ENCODE measurements around the gene LOXL3.

Gene LOXL3

DNA sequence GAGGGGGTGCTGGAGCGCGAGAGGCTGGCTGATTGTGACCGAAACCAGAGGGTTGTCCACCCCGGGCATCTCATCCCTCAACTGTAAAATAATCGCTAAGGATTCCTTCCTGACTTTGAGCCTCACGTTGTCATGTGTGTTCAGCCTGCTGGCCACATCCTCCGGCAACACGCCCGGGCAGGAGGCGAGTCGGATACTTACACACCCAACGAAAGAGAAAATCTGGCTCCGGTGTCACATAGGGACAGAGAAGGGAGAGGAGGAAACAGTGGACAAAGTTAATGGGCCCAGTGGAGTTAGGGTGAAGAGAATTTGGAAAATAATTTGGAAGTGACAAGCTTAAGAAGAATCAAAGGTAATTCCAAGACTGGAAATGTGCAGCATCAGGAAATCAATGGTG, 37.1 kb downstream of the LOXL3 start:
- H3K4me3 ChIP-seq (ENCODE audit: low read depth, low read length) = no peak overlapping the region; the same call in 1 of the 2 replicates
- DNase-seq (ENCODE audit: low read depth) = no peak
- TF ChIP-seq, protein P1, sequence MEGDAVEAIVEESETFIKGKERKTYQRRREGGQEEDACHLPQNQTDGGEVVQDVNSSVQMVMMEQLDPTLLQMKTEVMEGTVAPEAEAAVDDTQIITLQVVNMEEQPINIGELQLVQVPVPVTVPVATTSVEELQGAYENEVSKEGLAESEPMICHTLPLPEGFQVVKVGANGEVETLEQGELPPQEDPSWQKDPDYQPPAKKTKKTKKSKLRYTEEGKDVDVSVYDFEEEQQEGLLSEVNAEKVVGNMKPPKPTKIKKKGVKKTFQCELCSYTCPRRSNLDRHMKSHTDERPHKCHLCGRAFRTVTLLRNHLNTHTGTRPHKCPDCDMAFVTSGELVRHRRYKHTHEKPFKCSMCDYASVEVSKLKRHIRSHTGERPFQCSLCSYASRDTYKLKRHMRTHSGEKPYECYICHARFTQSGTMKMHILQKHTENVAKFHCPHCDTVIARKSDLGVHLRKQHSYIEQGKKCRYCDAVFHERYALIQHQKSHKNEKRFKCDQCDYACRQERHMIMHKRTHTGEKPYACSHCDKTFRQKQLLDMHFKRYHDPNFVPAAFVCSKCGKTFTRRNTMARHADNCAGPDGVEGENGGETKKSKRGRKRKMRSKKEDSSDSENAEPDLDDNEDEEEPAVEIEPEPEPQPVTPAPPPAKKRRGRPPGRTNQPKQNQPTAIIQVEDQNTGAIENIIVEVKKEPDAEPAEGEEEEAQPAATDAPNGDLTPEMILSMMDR (IDR thresholded peaks at IDR 0.05; ENCODE audit: low read depth, low read length, missing control alignments) = no peak

GRCh38 chr2:74515981-74516633, 37.6 kb downstream of the LOXL3 start:
- TF ChIP-seq, protein P1 (IDR thresholded peaks at IDR 0.05; ENCODE audit: low read depth, low read length, missing control alignments) = no peak
- peak overlapping the region; percentile 37 for H3K4me3 ChIP-seq (ENCODE audit: low read depth, low read length)

DNA sequence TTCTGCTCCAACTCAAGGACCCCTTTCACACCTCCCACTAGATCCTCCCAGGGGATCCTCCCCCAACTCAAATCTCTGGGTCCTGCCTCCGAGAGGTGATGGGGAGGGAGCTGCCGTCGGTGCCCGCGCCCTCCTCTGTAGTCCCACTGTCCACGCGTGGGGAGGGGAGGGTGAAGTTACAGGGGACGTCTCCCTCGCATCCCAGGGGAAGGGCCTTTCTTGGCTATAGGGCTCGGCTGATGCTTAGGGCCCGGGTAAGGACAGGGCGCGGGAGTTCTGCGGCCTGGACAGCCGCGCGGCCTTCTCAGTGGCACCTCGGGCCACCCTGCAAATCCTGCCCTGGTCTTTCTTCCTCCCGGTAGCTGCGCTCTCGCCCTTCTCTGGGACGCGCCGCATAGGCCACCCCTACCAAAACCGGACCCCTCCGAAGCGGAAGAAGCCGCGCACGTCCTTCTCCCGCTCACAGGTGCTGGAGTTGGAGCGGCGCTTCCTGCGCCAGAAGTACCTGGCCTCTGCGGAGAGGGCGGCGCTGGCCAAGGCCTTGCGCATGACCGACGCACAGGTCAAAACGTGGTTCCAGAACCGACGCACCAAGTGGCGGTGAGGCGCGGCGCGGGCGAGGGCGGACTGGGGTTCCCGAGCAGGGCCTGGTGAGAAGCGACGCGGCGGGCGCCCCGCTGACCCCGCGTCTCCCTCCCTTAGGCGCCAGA, 38.3 kb downstream of the LOXL3 start:
- TF ChIP-seq, protein P1 (IDR thresholded peaks at IDR 0.05; ENCODE audit: low read depth, low read length, missing control alignments) = no peak
- H3K4me3 ChIP-seq (ENCODE audit: low read depth, low read length) = peak overlapping the region; percentile 37
- no peak for DNase-seq (ENCODE audit: low read depth)

More at GRCh38 chr2:74515981-74516633, 37.6 kb downstream of the LOXL3 start:
- peak; percentile 30 for DNase-seq (ENCODE audit: low read depth)

DNA sequence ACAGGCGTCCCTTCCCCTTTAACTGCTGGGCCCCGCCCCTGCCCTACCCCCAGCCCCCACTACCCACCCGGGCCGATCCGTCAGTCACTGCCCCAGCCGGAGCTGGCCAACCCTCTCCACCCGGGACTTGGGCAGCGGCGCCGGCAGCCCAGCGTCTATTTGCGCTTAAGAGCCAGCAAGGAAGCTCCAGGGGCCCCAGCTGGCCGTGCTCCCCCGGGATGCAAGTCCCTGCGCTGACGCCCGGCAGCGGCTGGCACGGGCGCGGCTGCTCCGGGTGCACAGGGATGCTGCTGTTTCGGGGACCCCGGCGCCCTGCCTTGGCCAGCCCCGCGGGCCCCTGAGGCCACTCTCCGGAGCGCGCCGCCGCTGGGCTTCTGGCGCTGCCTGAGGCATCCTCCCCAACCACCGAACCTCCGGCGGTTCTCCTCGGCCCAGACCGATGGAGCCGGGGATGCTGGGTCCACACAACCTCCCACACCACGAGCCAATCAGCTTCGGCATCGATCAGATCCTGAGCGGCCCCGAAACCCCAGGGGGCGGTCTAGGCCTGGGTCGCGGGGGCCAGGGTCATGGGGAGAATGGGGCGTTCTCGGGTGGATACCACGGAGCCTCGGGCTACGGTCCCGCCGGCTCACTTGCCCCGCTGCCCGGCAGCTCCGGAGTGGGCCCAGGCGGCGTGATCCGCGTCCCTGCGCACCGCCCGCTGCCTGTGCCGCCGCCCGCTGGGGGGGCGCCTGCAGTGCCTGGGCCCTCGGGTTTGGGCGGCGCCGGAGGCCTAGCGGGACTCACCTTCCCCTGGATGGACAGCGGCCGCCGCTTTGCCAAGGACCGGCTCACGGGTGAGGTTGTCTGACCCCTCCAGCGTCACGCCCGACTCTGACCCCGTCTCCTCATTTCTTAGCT, 39.1 kb downstream of the LOXL3 start, which contains the start of gene TLX2:
TLX2 (plus strand) TSS at position 83 of the 903 bp plus-strand sequence; CDS start at position 440, 357 bp downstream.
- no peak within 1 kb of the TSS; the same call in 1 of the 2 replicates for H3K4me3 ChIP-seq (ENCODE audit: low read depth, low read length)
- TF ChIP-seq, protein P1 (IDR thresholded peaks at IDR 0.05; ENCODE audit: low read depth, low read length, missing control alignments) = no peak
- no peak for DNase-seq (ENCODE audit: low read depth)

GRCh38 chr2:74513605-74514367, 40.0 kb downstream of the LOXL3 start:
- TF ChIP-seq, protein P1 (IDR thresholded peaks at IDR 0.05; ENCODE audit: low read depth, low read length, missing control alignments) = no peak
- DNase-seq (ENCODE audit: low read depth) = no peak
- H3K4me3 ChIP-seq (ENCODE audit: low read depth, low read length) = no peak overlapping the region

Measured in GM12864 (cell line).